RWPE1 (cell line): Measurements from ENCODE around the gene USP54.

Experiments
- CTCF ChIA-PET: fragments of 350-600 bp; sonication (Branson Sonifier 250); formaldehyde crosslinking; extraction: SDS; loops from one replicate; lab custom pipeline; 2021; lab: Yijun Ruan, JAX
- POLR2A ChIA-PET: fragments of 400-600 bp; formaldehyde crosslinking; extraction: SDS; loops from one replicate; lab custom pipeline; 2020; ENCODE audit warnings: antibody characterized with exemption; ENCODE audit not compliant: low non-redundant PET; lab: Yijun Ruan, JAX
- DNase-seq: peaks from one replicate; pipeline ENCODE4 v3.0.0; 2012; ENCODE audit warnings: low spot score
- H3K27ac ChIP-seq: fragments of 450-650 bp; 2 replicates; pipeline ENCODE4 v1.5.1; 2017
- TF ChIP-seq, protein P1 (sequence below): fragments of 450-650 bp; conservative IDR thresholded peaks from 2 replicates; pipeline ENCODE4 v1.5.1; 2017; ENCODE audit warnings: low read depth, mild to moderate bottlenecking

Gene USP54

DNA sequence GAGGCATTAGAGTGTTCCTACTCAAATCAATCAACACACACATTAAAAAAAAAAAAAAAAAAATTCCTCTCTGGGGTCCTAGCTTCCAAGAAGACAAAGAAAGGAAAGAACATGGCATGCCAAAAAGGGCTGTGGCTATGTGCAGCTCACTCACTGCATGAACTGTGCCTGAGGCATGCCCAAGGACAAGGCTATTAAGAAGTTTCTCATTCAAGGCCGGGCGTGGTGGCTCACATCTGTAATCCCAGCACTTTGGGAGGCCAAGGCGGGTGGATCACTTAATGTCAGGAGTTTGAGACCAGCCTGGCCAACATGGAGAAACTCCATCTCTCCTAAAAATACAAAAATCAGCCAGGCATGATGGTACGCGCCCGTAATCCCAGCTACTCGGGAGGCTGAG is 53.4 kb downstream of the USP54 start:
- no peak overlapping the region for H3K27ac ChIP-seq
- CTCF ChIA-PET = interaction anchor here (0.6 to 0.9 kb wide), 4 partner anchors 9 to 106 kb away, joined by 3 to 6 read pairs (median 3); partner anchors contain the start of gene USP54
- no peak for DNase-seq
- POLR2A ChIA-PET = no interaction called here
- TF ChIP-seq, protein P1, sequence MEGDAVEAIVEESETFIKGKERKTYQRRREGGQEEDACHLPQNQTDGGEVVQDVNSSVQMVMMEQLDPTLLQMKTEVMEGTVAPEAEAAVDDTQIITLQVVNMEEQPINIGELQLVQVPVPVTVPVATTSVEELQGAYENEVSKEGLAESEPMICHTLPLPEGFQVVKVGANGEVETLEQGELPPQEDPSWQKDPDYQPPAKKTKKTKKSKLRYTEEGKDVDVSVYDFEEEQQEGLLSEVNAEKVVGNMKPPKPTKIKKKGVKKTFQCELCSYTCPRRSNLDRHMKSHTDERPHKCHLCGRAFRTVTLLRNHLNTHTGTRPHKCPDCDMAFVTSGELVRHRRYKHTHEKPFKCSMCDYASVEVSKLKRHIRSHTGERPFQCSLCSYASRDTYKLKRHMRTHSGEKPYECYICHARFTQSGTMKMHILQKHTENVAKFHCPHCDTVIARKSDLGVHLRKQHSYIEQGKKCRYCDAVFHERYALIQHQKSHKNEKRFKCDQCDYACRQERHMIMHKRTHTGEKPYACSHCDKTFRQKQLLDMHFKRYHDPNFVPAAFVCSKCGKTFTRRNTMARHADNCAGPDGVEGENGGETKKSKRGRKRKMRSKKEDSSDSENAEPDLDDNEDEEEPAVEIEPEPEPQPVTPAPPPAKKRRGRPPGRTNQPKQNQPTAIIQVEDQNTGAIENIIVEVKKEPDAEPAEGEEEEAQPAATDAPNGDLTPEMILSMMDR = no peak

DNA sequence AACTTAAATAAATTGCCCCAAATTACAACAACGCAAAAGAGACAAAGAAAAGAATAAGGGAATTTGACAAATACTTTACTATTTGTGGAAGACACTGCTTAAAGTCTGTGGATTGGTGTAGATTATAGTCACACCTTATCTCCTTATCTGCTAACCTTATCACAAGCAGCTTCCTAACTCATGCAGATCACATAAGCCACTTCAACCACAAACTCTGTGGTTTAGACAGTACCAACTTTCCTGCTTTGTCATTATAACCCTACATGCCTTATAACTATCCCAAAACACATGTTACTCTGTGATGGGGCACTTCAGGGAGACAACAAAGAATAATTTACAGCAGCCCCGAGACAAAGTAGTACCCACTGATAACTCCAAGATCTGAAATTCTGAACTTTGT is 53.9 kb downstream of the USP54 start:
- no peak overlapping the region for H3K27ac ChIP-seq
- ChIA-PET POLR2A (no interaction called here), CTCF (interaction anchor here (0.9 kb wide), 1 partner anchor 8 kb away, joined by 3 read pairs; no protein-coding TSS in a partner anchor)
- TF ChIP-seq, protein P1 = no peak
- DNase-seq = no peak

DNA sequence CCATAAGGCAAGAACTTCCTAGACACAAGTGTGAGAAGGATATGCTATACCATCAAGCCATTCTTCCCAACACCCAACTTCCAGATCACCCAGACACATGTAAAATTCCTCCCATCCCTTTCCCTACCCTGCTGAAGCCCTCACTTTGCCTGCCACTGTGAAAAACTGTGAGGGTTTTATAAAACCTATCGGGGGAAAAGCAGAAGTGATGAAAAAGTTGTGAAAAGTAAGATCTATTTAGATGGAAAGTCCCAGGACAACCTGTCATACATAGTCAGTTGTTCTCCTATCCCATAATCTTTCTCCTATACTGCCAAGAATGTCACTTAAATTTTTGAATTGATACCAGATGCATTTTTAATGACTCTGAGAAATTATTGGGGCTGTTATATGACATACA is 56.3 kb downstream of the USP54 start:
- TF ChIP-seq, protein P1 = no peak
- ChIA-PET CTCF (no interaction called here), POLR2A (no interaction called here)
- H3K27ac ChIP-seq = no peak overlapping the region
- no peak for DNase-seq

DNA sequence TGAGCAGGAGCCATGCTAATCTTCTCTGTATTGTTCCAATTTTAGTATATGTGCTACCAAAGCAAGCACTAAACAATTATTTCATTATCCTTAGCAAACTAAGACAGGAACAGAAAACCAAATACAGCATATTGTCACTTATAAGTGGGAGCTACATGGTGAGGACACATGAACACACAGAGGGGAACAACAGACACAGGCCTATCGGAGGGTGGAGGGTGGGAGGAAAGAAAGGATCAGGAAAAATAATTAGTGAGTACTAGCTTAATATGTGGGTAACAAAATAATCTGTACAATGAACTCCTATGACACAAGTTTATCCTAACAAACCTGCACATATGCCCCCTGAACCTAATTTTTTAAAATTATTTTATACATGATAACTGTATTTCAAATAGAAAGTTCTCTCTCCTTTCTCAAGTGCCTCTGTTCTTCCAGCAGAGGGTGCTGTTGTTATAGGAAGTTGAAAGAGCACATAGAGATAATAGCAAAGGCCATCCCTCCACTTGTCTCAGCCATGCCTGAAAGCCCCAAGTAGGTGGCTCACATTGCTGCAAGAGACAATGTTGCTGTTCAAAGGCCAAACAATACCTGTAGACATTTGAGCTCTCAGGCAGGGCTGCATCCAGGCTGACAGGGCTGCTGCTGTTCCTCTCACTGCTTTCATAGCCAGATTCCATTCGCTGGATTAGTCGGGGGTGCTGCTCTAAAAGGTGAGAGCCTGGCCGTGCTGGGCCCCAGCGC is 61.9 kb downstream of the USP54 start:
- TF ChIP-seq, protein P1 = peak; percentile 78
- CTCF ChIA-PET = interaction anchor here (0.6 to 5.5 kb wide), 15 partner anchors 8 to 122 kb away, joined by 3 to 62 read pairs (median 3); partner anchors contain the start of gene MYOZ1
- POLR2A ChIA-PET = no interaction called here
- H3K27ac ChIP-seq = no peak overlapping the region
- DNase-seq = peak; percentile 63

DNA sequence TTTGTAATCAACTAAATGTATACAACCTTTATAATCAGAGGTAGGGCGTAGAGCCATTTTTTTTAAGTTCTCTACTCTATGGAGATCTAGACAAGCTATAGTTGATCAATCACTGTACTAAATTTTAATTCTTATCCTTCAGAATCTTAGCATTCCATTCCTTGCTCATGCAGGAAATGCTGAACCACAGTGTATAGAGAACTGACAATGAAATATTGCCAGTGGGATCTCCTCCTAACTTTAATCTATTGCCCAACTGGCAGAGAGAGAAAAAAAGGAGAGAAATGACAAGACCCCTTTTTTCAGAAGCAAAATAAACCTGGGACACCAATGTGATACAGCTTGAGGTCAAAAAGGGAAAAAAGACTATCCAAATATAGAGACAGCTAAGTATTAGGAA is 68.9 kb downstream of the USP54 start:
- ChIA-PET POLR2A (interaction anchor here (0.8 kb wide), 1 partner anchor 124 kb away, joined by 3 read pairs; no protein-coding TSS in a partner anchor), CTCF (interaction anchor here (0.6 kb wide), 1 partner anchor 62 kb away, joined by 3 read pairs; no protein-coding TSS in a partner anchor)
- no peak for DNase-seq

DNA sequence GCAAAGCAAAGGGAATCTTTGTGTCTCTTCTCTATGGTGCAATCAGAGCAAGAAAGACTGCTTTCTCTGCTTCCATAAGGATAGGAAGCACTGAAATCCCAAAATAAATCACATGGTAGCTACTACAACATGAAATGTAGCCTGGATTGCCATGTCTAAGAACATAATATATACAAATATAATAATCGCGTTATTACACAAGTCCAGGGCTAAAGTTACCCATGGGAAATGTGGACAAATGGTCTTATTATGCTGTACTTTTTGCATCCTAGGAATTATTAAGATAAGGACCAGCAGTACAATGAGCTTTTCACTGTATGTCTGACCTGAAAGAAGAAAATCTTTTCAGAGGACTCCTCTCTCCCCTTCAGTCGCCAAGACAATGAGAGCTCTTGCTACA is 71.8 kb downstream of the USP54 start:
- no peak for DNase-seq
- TF ChIP-seq, protein P1 = no peak
- H3K27ac ChIP-seq = no peak overlapping the region
- CTCF ChIA-PET = interaction anchor here (0.6 to 0.7 kb wide), 2 partner anchors 124 to 125 kb away, joined by 3 to 4 read pairs; no protein-coding TSS in a partner anchor
- POLR2A ChIA-PET = interaction anchor here (0.6 kb wide), 2 partner anchors 94 to 210 kb away, joined by 4 to 8 read pairs; no protein-coding TSS in a partner anchor

More for the DNA sequence above, 68.9 kb downstream of the USP54 start:
- no peak overlapping the region for H3K27ac ChIP-seq
- TF ChIP-seq, protein P1 = no peak
